Neural crest cell (in vitro differentiated cells): ENCODE measurements around the gene SLC27A5. TPM values are rescaled to one million over a fixed set of nuclear protein-coding genes. Genes with fewer than 3 reads are reported as not detected.
"Not testable (repeated sequence)": the region's sequence is repeated elsewhere in the genome, so short reads cannot be mapped to it uniquely, and the experiment has no call there.

Experiments used
- DNase-seq: peaks from one replicate; pipeline ENCODE4 v3.0.0; 2021; ENCODE audit warnings: low read depth, mixed read lengths, low spot score
- H3K27ac Mint-ChIP-seq: one replicate; pipeline ENCODE4 v1.8.0; 2021; ENCODE audit warnings: mild to moderate bottlenecking, mixed read lengths; ENCODE audit not compliant: unreplicated experiment
- H3K27me3 Mint-ChIP-seq: 2 replicates; pipeline ENCODE4 v1.8.0; 2021; ENCODE audit warnings: low read depth, mild to moderate bottlenecking, mixed read lengths
- H3K36me3 Mint-ChIP-seq: 2 replicates; pipeline ENCODE4 v1.8.0; 2021; ENCODE audit warnings: low read depth, mild to moderate bottlenecking, mixed read lengths
- H3K4me1 Mint-ChIP-seq: 2 replicates; pipeline ENCODE4 v1.8.0; 2021; ENCODE audit warnings: mixed read lengths
- H3K4me3 Mint-ChIP-seq: one replicate; pipeline ENCODE4 v1.8.0; 2021; ENCODE audit warnings: mild to moderate bottlenecking, mixed read lengths
- H3K9me3 Mint-ChIP-seq: 2 replicates; pipeline ENCODE4 v1.8.0; 2021; ENCODE audit warnings: mixed read lengths
- CTCF ChIP-seq: fragments of 200-600 bp; sonication (generic); conservative IDR thresholded peaks from 2 replicates; pipeline ENCODE4 v1.5.0; 2021; ENCODE audit warnings: antibody characterized with exemption, mild to moderate bottlenecking
- total RNA-seq: library from RNA; stranded (reverse); gene quantifications from 2 replicates; pipeline ENCODE4 v1.2.1, GENCODE V29; 2021

The SLC27A5 gene
- total RNA-seq, 1 donor from 2014 or later = 17.5 TPM

GRCh38 chr19:58456111-58456510, 55.7 kb downstream of the SLC27A5 start:
- Mint-ChIP-seq H3K27ac (no peak overlapping the region), H3K4me1 (peaks cover 11% of the 10 kb centered on the region), H3K36me3 (peaks cover 5% of the 10 kb centered on the region), H3K9me3 (peaks cover 2% of the 10 kb centered on the region), H3K4me3 (no peak overlapping the region), H3K27me3 (peaks cover 2% of the 10 kb centered on the region)
- DNase-seq = no peak
- TF ChIP-seq CTCF = no peak

DNA sequence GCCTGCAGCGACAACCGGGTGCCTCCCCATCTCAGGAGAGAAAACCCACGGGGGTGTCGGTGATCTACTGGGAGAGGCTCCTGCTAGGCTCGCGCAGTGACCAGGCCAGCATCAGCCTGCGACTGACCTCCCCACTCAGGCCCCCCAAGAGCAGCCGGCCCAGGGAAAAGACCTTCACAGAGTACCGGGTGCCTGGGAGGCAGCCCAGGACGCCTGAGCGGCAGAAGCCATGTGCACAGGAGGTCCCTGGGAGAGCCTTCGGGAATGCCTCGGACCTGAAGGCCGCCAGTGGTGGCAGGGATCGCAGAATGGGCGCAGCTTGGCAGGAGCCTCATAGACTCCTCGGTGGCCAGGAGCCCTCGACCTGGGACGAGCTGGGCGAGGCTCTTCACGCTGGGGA, 56.5 kb downstream of the SLC27A5 start:
- H3K27me3 Mint-ChIP-seq = peaks cover 9% of the 10 kb centered on the region
- DNase-seq = no peak
- TF ChIP-seq CTCF = no peak
- peaks cover 19% of the 10 kb centered on the region for H3K4me1 Mint-ChIP-seq
- no peak overlapping the region for H3K27ac Mint-ChIP-seq
- peaks cover 2% of the 10 kb centered on the region for H3K9me3 Mint-ChIP-seq
- H3K36me3 Mint-ChIP-seq = peaks cover 6% of the 10 kb centered on the region
- no peak overlapping the region for H3K4me3 Mint-ChIP-seq

- H3K27ac Mint-ChIP-seq = peak overlapping the region; percentile 12
- DNase-seq = no peak
- peaks cover 19% of the 10 kb centered on the region for H3K4me1 Mint-ChIP-seq
- TF ChIP-seq CTCF = no peak
- H3K36me3 Mint-ChIP-seq = peaks cover 8% of the 10 kb centered on the region
- peaks cover 15% of the 10 kb centered on the region for H3K27me3 Mint-ChIP-seq
- H3K4me3 Mint-ChIP-seq = peak overlapping the region; percentile 80
- peaks cover 2% of the 10 kb centered on the region for H3K9me3 Mint-ChIP-seq
These were observed 58.0 kb downstream of the SLC27A5 start for GRCh38 chr19:58453743-58454142.

DNA sequence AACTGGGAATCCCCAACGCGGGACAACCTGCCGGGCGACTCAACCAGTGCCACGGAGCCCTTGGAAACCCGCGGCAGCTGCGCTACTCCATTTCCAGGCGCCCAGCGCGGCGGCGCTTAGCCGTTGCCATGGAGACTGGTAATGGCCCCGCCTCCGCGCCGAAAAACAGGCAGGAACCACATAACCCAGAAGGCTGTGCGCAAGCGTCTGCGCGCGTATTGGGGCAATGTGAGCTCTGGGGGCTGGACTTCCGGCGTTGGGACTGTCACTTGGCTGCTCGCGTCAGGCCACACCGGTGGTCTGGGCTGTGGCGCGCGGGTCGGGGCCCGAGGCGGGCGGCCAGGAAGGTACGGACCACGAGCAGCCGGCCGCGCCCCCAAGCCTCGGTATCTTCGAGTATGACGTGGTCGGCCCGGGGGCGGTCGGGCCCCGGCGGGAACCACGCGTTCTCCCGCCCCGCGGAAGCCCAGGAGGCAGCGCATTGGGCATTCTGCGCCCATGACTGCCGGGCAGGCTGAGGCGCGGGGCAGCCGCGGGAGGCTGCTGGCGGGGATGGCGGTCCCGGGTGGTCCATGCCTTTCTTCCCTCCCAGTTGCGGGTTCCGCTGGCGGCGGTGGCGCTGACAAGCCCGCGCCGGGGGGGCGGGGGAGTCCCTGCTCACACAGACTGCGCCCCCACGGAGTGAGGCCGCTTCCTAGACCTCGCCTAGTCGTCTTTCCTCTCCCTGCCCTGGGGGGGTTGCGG, 60.3 kb downstream of the SLC27A5 start, which contains the start of gene ZNF324B:
Gene ZNF324B, plus strand, starts transcription at position 265 of the 744 bp plus-strand sequence. CDS start 2,080 bp downstream, outside the sequence.
- Mint-ChIP-seq H3K27ac (peak within 1 kb of the TSS; percentile 43), H3K36me3 (peaks cover 7% of the 10 kb centered on the region), H3K4me3 (peak within 1 kb of the TSS; percentile 95)

DNA sequence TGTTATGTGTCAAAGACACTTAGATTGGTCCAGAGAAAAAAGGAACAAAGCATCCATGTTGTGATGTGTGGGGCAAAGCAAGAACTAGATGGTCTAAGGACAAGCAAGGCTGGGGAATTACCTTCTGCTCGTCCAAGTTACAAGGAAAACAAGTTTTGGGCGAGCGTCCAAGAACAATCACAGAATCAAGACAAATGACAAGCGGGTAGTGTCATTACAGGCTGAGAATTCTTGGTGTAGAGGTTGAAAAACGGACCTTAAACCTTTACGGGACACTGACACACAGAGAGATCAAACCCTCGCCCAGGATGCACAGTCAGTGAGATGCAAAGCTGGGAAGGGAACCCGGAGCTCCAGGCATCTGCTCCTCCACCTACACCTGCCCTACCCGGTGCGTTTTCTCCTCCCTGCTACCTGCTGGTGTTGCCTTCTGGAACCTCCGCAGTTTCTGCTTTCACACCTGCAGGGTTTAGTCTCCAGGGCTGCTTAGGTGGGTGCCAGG, 60.9 kb downstream of the SLC27A5 start:
- H3K27me3 Mint-ChIP-seq = peaks cover 19% of the 10 kb centered on the region
- no peak overlapping the region for H3K27ac Mint-ChIP-seq

More for the DNA sequence above, 60.3 kb downstream of the SLC27A5 start, which contains the start of gene ZNF324B:
- peak; percentile 92 for DNase-seq
- H3K27me3 Mint-ChIP-seq = peaks cover 17% of the 10 kb centered on the region
- H3K9me3 Mint-ChIP-seq = peaks cover 8% of the 10 kb centered on the region
- no peak for TF ChIP-seq CTCF
- H3K4me1 Mint-ChIP-seq = peaks cover 19% of the 10 kb centered on the region

DNA sequence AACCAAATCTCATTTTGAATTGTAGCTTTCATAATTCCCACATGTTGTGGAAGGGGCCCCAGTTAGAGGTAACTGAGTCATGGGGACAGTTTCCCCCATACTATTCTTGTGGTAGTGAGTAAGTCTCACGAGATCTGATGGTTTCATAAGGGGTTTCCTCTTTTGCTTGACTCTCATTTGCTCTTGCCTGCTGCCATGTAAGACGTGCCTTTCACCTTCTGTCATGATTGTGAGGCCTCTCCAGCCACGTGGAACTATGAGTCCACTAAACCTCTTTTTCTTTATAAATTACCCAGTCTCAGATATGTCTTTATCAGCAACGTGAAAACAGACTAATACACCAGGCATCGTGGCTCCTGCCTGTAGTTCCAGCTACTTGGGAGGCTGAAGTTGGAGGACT, 61.8 kb downstream of the SLC27A5 start:
- H3K36me3 Mint-ChIP-seq = not testable (repeated sequence)

More for the DNA sequence above, 60.9 kb downstream of the SLC27A5 start:
- TF ChIP-seq CTCF = no peak
- H3K9me3 Mint-ChIP-seq = peaks cover 8% of the 10 kb centered on the region
- peaks cover 19% of the 10 kb centered on the region for H3K4me1 Mint-ChIP-seq
- DNase-seq = no peak
- H3K4me3 Mint-ChIP-seq = peak overlapping the region; percentile 95
- peaks cover 7% of the 10 kb centered on the region for H3K36me3 Mint-ChIP-seq

GRCh38 chr19:58448860-58449259, 62.9 kb downstream of the SLC27A5 start:
- Mint-ChIP-seq H3K27me3 (peaks cover 19% of the 10 kb centered on the region), H3K4me1 (peaks cover 19% of the 10 kb centered on the region)
- H3K36me3 Mint-ChIP-seq, H3K9me3 Mint-ChIP-seq, H3K4me3 Mint-ChIP-seq, H3K27ac Mint-ChIP-seq, DNase-seq: not testable (repeated sequence)

More for the DNA sequence above, 61.8 kb downstream of the SLC27A5 start:
- H3K4me3 Mint-ChIP-seq, H3K9me3 Mint-ChIP-seq, DNase-seq, H3K27ac Mint-ChIP-seq: not testable (repeated sequence)
- Mint-ChIP-seq H3K27me3 (peaks cover 19% of the 10 kb centered on the region), H3K4me1 (peaks cover 19% of the 10 kb centered on the region)
